CD4-positive, alpha-beta T cell treated with Interleukin-1 beta for 1 hour (primary cell): ENCODE results near the gene NIPAL4.
"Not testable (repeated sequence)": the region's sequence is repeated elsewhere in the genome, so short reads cannot be mapped to it uniquely, and the experiment has no call there.

ENCODE experiments used
- DNase-seq, 2 donors: peaks; one replicate each; pipeline ENCODE4 v3.0.0-alpha.2; 2020 to 2022

The NIPAL4 gene

GRCh38 chr5:157463621-157464518, 3.9 kb downstream of the NIPAL4 start:
- DNase-seq, result no peak

GRCh38 chr5:157464519-157465171, 4.6 kb downstream of the NIPAL4 start:
- DNase-seq, result peak in 1 of 2 donors; percentile 47

- DNase-seq, result no peak
These were observed 8.4 kb downstream of the NIPAL4 start for GRCh38 chr5:157468293-157468965.

- DNase-seq, result no peak
These were observed 9.1 kb downstream of the NIPAL4 start for GRCh38 chr5:157469073-157469472.

- DNase-seq, result no peak
These were observed 9.7 kb downstream of the NIPAL4 start for GRCh38 chr5:157469687-157470086.

GRCh38 chr5:157470631-157471030, 10.6 kb downstream of the NIPAL4 start:
- DNase-seq, result no peak

- peak in 1 of 2 donors; percentile 17 for DNase-seq
These were observed 11.7 kb downstream of the NIPAL4 start for GRCh38 chr5:157471709-157472108.

- DNase-seq, result no peak
These were observed 13.6 kb downstream of the NIPAL4 start for GRCh38 chr5:157473383-157474320.

GRCh38 chr5:157475432-157475831, 15.4 kb downstream of the NIPAL4 start:
- DNase-seq, result no peak

- DNase-seq, result peak in 1 of 2 donors; percentile 48
These were observed 16.8 kb downstream of the NIPAL4 start for GRCh38 chr5:157476702-157477408.

GRCh38 chr5:157477814-157478494, 17.9 kb downstream of the NIPAL4 start:
- no peak for DNase-seq

- DNase-seq, result no peak
These were observed 18.7 kb downstream of the NIPAL4 start for GRCh38 chr5:157478726-157479125.

- no peak for DNase-seq
These were observed 19.2 kb downstream of the NIPAL4 start for GRCh38 chr5:157479166-157479565.

- no peak for DNase-seq
These were observed 19.8 kb downstream of the NIPAL4 start for GRCh38 chr5:157479612-157480510.

- DNase-seq, result peak in 1 of 2 donors; percentile 36
These were observed 21.3 kb downstream of the NIPAL4 start for GRCh38 chr5:157481265-157481664.

GRCh38 chr5:157481666-157482065, 21.7 kb downstream of the NIPAL4 start:
- DNase-seq, result no peak

- DNase-seq, result not testable (repeated sequence)
These were observed 22.7 kb downstream of the NIPAL4 start for GRCh38 chr5:157482702-157483101.

GRCh38 chr5:157484768-157485167, 24.8 kb downstream of the NIPAL4 start:
- DNase-seq, result peak in 1 of 2 donors; percentile 32

GRCh38 chr5:157485340-157485739, 25.3 kb downstream of the NIPAL4 start:
- DNase-seq, result no peak

GRCh38 chr5:157485811-157486210, 25.8 kb downstream of the NIPAL4 start:
- peak in 1 of 2 donors; percentile 31 for DNase-seq
